Small intestine (tissue), 7 donors: ENCODE results near the gene TOMM34. TPM values are rescaled to one million over a fixed set of nuclear protein-coding genes. Genes with fewer than 3 reads are reported as not detected.

ENCODE experiments used
- DNase-seq, 2 donors: peaks; one replicate each; pipeline versions ENCODE4 v3.0.0 to v3.0.0-alpha.2; 2013
- FAIRE-seq: peaks from 2 replicates; lab custom pipeline; 2012; peaks lifted over from hg19 to GRCh38; lab: Jason Lieb, UNC
- H3K27ac ChIP-seq, 3 donors: one replicate each; pipeline ENCODE4 v1.5.1; 2013; ENCODE audit warnings: low read length in 2 of 3, mild to moderate bottlenecking in 2 of 3, control low read depth in 1 of 3, inconsistent platforms in 1 of 3, low read depth in 1 of 3, moderate library complexity in 1 of 3
- H3K27me3 ChIP-seq, 3 donors: one replicate each; pipeline ENCODE4 v1.6.1; 2013; ENCODE audit warnings: low read length in 3 of 3, inconsistent platforms in 1 of 3; ENCODE audit not compliant: control insufficient read depth in 3 of 3, insufficient read depth in 3 of 3
- H3K36me3 ChIP-seq, 3 donors: one replicate each; pipeline ENCODE4 v1.6.1; 2013; ENCODE audit warnings: low read length in 3 of 3, inconsistent platforms in 1 of 3, low read depth in 1 of 3, mild to moderate bottlenecking in 1 of 3, moderate library complexity in 1 of 3; ENCODE audit not compliant: control insufficient read depth in 3 of 3, insufficient read depth in 2 of 3
- H3K4me1 ChIP-seq, 3 donors: one replicate each; pipeline ENCODE4 v1.6.1; 2013; ENCODE audit warnings: low read length in 2 of 3, inconsistent platforms in 1 of 3, low read depth in 1 of 3, mild to moderate bottlenecking in 1 of 3, moderate library complexity in 1 of 3; ENCODE audit not compliant: control insufficient read depth in 3 of 3, insufficient read depth in 2 of 3
- H3K4me3 ChIP-seq, 3 donors: one replicate each; pipeline ENCODE4 v1.5.1; 2013; ENCODE audit warnings: low read length in 3 of 3, control low read depth in 1 of 3, inconsistent platforms in 1 of 3, low read depth in 1 of 3, mild to moderate bottlenecking in 1 of 3, moderate library complexity in 1 of 3
- H3K9me3 ChIP-seq, 2 donors: one replicate each; pipeline ENCODE4 v1.6.1; 2013; ENCODE audit warnings: low read depth in 1 of 2, low read length in 1 of 2; ENCODE audit not compliant: control insufficient read depth in 2 of 2, insufficient read depth in 1 of 2
- WGBS, 3 donors: extraction: QIAGEN DNeasy Blood & Tissue Kit; methylation state at CpG; one replicate each; pipeline ENCODE4 v1.1.7; 2013; 5-methylcytosine and 5-hydroxymethylcytosine counted together
- polyA plus RNA-seq, 4 donors: library from polyadenylated mRNA; stranded (reverse) in 3 of 4; unstranded in 1 of 4; fragments of 200-250 nt in 3 of 4; fragments of 120-200 nt in 1 of 4; gene quantifications; one replicate each; pipeline versions ENCODE4 v1.2.1 to v1.2.3, GENCODE V29; 2013
- donor health status: healthy with polysubstance abuse.
- donor health status: control.
- donor health status: control.
- donor health status: Bipolar disorder and iron deficiency.
- donor health status: healthy.

Gene TOMM34
- polyA plus RNA-seq, 4 donors = 9.6 to 34.1 (median 19.0) TPM

- no peaks in the 10 kb centered on the region for H3K27me3 ChIP-seq
- peak; percentile 33 to 67 for DNase-seq
- peak overlapping the region; percentile 81 to 98 (median 91) for H3K27ac ChIP-seq
- 5 to 23% (median 12%) methylated on average over 5 of the region's 5 CpGs for WGBS, 3 donors
- no peak for FAIRE-seq
- peaks cover 1 to 11% (median 8%) of the 10 kb centered on the region in 3 donors for H3K4me1 ChIP-seq
- peak overlapping the region; percentile 82 to 98 (median 97) for H3K4me3 ChIP-seq
- H3K9me3 ChIP-seq = no peaks in the 10 kb centered on the region
- no peaks in the 10 kb centered on the region for H3K36me3 ChIP-seq
Measured at GRCh38 chr20:44967207-44967807, 7.1 kb upstream of the TOMM34 start.

- Histone ChIP-seq H3K9me3 (no peaks in the 10 kb centered on the region), H3K36me3 (no peaks in the 10 kb centered on the region), H3K4me1 (peaks cover 1 to 11% (median 8%) of the 10 kb centered on the region in 3 donors), H3K4me3 (peak within 1 kb of the TSS; percentile 82 to 98 (median 97)), H3K27ac (peak within 1 kb of the TSS; percentile 89 to 98 (median 91)), H3K27me3 (no peaks in the 10 kb centered on the region)
- peak; percentile 96 to 98 for DNase-seq
- no peak for FAIRE-seq
- WGBS, 3 donors = 0 to 1% (median 1%) methylated on average over 62 to 68 of the region's 68 CpGs
Measured at GRCh38 chr20:44966030-44966961, 6.1 kb upstream of the TOMM34 start, which contains the start of gene STK4. Gene STK4 (plus strand): TSS chr20:44966512. CDS start chr20:44966569, 57 bp downstream.

- Histone ChIP-seq H3K4me1 (peaks cover 1 to 14% (median 8%) of the 10 kb centered on the region in 3 donors), H3K4me3 (peak overlapping the region in 2 of 3 donors; percentile 82 to 98), H3K27me3 (no peaks in the 10 kb centered on the region), H3K9me3 (no peaks in the 10 kb centered on the region), H3K27ac (peak overlapping the region; percentile 89 to 98 (median 91)), H3K36me3 (no peaks in the 10 kb centered on the region)
- WGBS, 3 donors = 16 to 44% (median 32%) methylated on average over 5 of the region's 5 CpGs
- no peak for FAIRE-seq
- no peak for DNase-seq
Measured at GRCh38 chr20:44965651-44966029, 5.4 kb upstream of the TOMM34 start.

GRCh38 chr20:44963325-44964215 is 3.4 kb upstream of the TOMM34 start:
- 77 to 86% (median 81%) methylated on average over 4 of the region's 4 CpGs for WGBS, 3 donors
- H3K4me3 ChIP-seq = no peak overlapping the region
- H3K4me1 ChIP-seq = peaks cover 5 to 23% (median 9%) of the 10 kb centered on the region in 3 donors
- no peaks in the 10 kb centered on the region for H3K36me3 ChIP-seq
- no peak for DNase-seq
- H3K9me3 ChIP-seq = no peaks in the 10 kb centered on the region
- no peaks in the 10 kb centered on the region for H3K27me3 ChIP-seq
- H3K27ac ChIP-seq = no peak overlapping the region
- no peak for FAIRE-seq

DNA sequence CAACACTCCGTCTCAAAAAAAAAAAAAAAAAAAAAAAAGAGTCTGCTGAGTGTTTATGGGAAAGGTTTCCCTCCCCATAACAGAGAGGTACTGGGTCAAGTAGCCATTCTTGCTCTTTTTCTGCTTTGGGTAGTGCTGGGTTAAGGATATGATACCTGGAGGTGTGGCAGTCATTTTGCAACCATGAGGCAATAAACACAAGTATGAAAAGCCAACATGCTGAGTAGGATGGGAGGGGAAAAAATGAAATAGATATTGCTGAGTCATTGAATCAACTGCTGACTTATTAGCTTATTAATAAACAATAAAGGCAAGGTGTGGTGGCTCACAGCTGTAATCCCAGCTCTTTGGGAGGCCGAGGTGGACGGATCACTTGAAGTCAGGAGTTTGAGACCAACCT is 2.3 kb upstream of the TOMM34 start:
- Histone ChIP-seq H3K36me3 (peaks cover 0 to 5% (median 0%) of the 10 kb centered on the region in 3 donors), H3K9me3 (no peaks in the 10 kb centered on the region), H3K4me1 (peaks cover 5 to 23% (median 7%) of the 10 kb centered on the region in 3 donors), H3K4me3 (no peak overlapping the region), H3K27ac (no peak overlapping the region), H3K27me3 (no peaks in the 10 kb centered on the region)
- 79 to 87% (median 83%) methylated on average over 3 of the region's 3 CpGs for WGBS, 3 donors
- FAIRE-seq = no peak
- DNase-seq = peak in 1 of 2 donors; percentile 64

DNA sequence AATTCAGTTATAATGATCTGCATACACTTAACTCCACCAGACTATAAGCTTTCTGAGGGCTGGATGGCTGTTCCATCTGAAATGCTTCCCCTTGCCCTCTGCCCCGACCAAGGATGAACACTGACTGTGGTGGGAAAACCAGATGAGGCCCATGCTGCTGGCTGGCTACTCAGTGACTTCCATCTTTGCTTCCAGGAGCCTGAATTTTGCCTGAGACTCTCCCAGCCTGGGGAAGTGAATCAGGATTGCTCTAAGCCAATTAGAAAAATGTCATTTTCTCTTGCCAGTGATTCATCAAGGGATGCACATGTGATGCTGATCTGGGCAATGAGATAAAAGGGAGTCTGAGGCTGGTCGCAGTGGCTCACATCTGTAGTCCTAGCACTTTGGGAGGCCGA is 1.7 kb upstream of the TOMM34 start:
- H3K4me1 ChIP-seq = peaks cover 5 to 17% (median 7%) of the 10 kb centered on the region in 3 donors
- no peak for FAIRE-seq
- H3K27me3 ChIP-seq = no peaks in the 10 kb centered on the region
- H3K4me3 ChIP-seq = no peak overlapping the region
- peaks cover 0 to 8% (median 0%) of the 10 kb centered on the region in 3 donors for H3K36me3 ChIP-seq
- H3K9me3 ChIP-seq = no peaks in the 10 kb centered on the region
- DNase-seq = no peak
- H3K27ac ChIP-seq = no peak overlapping the region
- WGBS, 3 donors = 85 to 94% (median 93%) methylated on average over 3 of the region's 3 CpGs

DNA sequence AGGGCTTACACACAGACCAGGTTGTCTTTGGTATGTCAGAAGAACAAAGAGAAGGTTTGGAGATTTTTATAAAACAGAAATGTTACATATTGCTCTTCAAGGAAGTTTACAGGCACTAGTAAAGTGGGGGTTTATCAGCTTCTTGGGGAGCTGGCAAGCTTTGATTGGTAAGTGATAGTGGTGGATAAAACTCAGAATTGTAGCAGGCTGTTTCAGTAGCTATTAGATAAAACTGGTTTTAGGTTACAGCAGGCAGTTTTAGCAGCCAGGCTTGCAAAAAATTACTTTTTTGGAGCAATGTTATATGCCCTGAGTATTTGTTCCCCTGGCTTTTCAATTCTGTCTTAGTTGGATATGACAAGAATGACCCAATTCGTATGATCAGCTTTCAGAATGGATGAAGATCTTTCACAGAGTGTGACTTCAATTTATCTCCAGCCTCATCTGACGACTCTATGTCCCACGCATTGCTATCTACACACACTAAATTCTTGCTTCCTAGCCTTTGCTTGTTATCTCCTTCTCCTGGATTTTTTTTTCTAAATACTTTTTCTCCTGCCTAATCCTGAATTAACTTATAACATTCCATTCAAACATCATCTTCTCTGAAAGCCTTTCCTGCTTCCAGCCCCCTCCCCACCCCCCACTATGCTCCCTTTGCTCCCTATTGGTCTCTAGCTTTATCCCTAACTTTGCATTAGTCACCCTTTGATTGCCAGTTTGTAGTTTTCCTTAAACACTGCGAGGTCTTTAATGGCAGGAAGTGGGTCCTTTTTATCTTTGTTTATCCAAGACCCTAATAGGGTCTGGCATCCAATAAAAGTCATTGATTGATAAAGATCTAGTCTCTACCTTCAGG is 1.0 kb upstream of the TOMM34 start:
- Histone ChIP-seq H3K27ac (no peak overlapping the region), H3K4me3 (no peak overlapping the region), H3K4me1 (peaks cover 5 to 16% (median 7%) of the 10 kb centered on the region in 3 donors), H3K36me3 (peaks cover 0 to 8% (median 0%) of the 10 kb centered on the region in 3 donors), H3K27me3 (no peaks in the 10 kb centered on the region), H3K9me3 (no peaks in the 10 kb centered on the region)
- DNase-seq (no peak), FAIRE-seq (no peak)
- 64 to 80% (median 74%) methylated on average over 4 of the region's 4 CpGs for WGBS, 3 donors
